PC-3 (cell line): ENCODE data around the gene GRK3.
"Not testable (repeated sequence)": the region's sequence is repeated elsewhere in the genome, so short reads cannot be mapped to it uniquely, and the experiment has no call there.

Source experiments
- CTCF ChIP-seq: fragments of 300-600 bp; sonication (generic); conservative IDR thresholded peaks from 2 replicates; pipeline ENCODE4 v1.5.1; 2017; ENCODE audit warnings: antibody characterized with exemption, low read depth, mild to moderate bottlenecking, low read length
- EZH2 ChIP-seq: fragments of 300-600 bp; sonication (generic); IDR thresholded peaks from one replicate; pipeline ENCODE4 v1.6.1; 2017; ENCODE audit warnings: antibody characterized with exemption, mild to moderate bottlenecking, low read length; ENCODE audit not compliant: unreplicated experiment
- EZH2phosphoT487 ChIP-seq: fragments of 300-600 bp; sonication (generic); IDR thresholded peaks from 2 replicates; pipeline ENCODE4 v1.6.1; 2018; ENCODE audit warnings: mild to moderate bottlenecking, antibody characterized with exemption, low read length, borderline replicate concordance

- not testable (repeated sequence) for TF ChIP-seq EZH2, EZH2phosphoT487, CTCF
Observed at GRCh38 chr22:25575674-25576392, 11.4 kb downstream of the GRK3 start.
